Activated CD8-positive, alpha-beta memory T cell treated with anti-CD3 and anti-CD28 coated beads for 4 hours (primary cell): ENCODE measurements around the gene TMEM129.

Experiments
- DNase-seq, 2 donors: peaks; one replicate each; pipeline ENCODE4 v3.0.0-alpha.2; 2020; ENCODE audit warnings: low read depth in 2 of 2

Gene TMEM129

DNA sequence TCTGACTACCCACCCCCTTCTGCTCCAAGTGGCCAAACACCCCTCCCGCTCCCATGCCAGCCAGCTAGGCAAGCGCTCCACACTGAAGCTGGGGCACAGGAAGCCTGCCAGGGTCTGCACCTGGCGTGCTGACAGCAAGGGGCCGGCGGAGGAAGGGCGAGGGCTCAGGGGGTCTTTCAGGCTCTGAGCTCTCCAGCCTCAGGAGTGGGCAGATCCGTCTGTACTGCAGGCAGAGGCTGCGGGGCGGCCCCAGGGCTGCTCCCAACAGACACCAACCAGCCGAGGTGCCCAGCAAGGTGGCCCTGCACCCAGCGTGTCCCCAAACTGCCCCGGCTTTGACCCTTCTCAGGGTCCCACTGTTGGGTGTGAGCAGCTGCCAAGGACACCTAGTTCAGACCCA lies 51.9 kb downstream of the TMEM129 start:
- DNase-seq = no peak

DNA sequence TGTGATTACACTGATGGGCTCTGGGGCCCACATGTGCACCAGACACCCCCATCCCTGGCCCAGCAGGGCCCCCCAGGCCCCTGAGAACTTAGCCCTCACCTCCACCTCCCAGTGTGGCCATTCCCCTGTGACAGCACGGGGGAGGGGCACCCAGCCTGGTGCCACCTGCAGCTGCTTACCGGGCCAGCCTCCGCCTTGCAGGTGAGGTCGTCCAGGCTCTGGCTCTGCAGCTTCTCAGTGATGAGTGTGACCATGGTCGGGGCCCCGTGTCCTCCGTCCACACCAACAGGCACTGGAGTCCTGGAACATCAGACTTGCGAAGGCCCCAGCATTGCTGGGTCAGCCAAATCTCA lies 52.7 kb downstream of the TMEM129 start:
- DNase-seq = no peak

DNA sequence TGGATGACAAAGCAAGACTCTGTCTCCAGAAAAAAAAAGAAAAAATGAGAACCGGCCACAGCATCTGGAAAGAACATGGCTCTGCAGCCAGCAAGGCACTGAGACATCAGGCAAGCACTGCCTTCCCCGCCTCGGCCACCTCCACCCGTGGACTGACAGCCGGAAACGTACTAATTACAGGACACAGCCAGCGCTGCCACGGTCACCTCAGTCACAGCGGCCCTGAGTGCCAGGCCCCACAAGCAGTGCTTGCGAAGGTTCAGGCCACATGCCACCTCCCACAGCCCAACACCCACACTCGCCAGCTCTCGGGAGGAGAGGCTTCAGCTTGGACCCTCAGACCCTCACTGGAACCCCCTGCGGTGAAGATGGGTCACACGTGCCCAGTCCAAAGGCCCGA lies 53.9 kb downstream of the TMEM129 start:
- DNase-seq = no peak

DNA sequence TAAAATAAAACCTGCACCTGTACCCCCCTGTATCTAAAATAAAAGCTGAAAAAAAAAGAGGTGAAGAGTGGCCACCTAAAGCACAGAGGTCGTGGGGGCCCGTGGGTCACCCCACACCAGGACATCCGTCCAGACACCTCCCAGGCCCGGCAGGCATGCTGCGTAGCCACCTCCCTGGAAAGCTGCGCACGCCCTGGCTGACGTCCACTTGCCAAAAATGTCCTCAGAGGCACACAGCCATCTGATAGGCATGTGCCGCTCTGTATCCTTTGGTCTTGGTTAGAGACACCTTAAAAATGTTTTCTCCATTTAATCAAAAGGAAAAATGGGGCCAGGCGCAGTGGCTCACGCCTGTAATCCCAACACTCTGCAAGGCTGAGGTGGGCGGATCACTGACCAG lies 54.7 kb downstream of the TMEM129 start:
- DNase-seq = no peak
